ENCODE data around the gene HSPB6. TPM values are rescaled to one million over a fixed set of nuclear protein-coding genes. Genes with fewer than 3 reads are reported as not detected.
A peak's percentile ranks its signal among the peaks of the same experiment; 100 is the strongest.

HSPB6 gene
- total RNA-seq, 3 donors from 2014 or later, result 3.9 to 122 (median 22.9) TPM

GRCh38 chr19:35764432-35765315 lies 7.8 kb upstream of the HSPB6 start:
- H3K4me3 ChIP-seq, result no peak overlapping the region
- H3K4me1 ChIP-seq (ENCODE audit: low read depth), result no peaks in the 10 kb centered on the region
- intact Hi-C loops (cut with DNase I, micrococcal nuclease), result no loop called here
- no peaks in the 10 kb centered on the region for H3K36me3 ChIP-seq (ENCODE audit: low read depth)
- TF ChIP-seq CTCF (IDR thresholded peaks at IDR 0.05), result no peak
- DNase-seq, result no peak
- H3K9me3 ChIP-seq, result no peaks in the 10 kb centered on the region
- no peak for ATAC-seq

- Histone ChIP-seq H3K4me3 (no peak overlapping the region), H3K4me1 (ENCODE audit: low read depth) (peaks cover 25% of the 10 kb centered on the region), H3K9me3 (no peaks in the 10 kb centered on the region), H3K36me3 (ENCODE audit: low read depth) (no peaks in the 10 kb centered on the region)
- TF ChIP-seq CTCF (IDR thresholded peaks at IDR 0.05), result no peak
- DNase-seq (no peak), ATAC-seq (no peak)
- intact Hi-C loops (cut with DNase I, micrococcal nuclease), result no loop called here
These were observed 4.0 kb upstream of the HSPB6 start for GRCh38 chr19:35760711-35761349.

GRCh38 chr19:35759697-35760096 lies 2.9 kb upstream of the HSPB6 start:
- H3K9me3 ChIP-seq, result no peaks in the 10 kb centered on the region
- H3K4me3 ChIP-seq, result no peak overlapping the region
- no peaks in the 10 kb centered on the region for H3K36me3 ChIP-seq (ENCODE audit: low read depth)
- no peak for TF ChIP-seq CTCF (IDR thresholded peaks at IDR 0.05)
- ATAC-seq (no peak), DNase-seq (no peak)
- peaks cover 32% of the 10 kb centered on the region for H3K4me1 ChIP-seq (ENCODE audit: low read depth)
- intact Hi-C loops (cut with DNase I, micrococcal nuclease), result no loop called here

- intact Hi-C loops (cut with DNase I, micrococcal nuclease), result no loop called here
- H3K4me1 ChIP-seq (ENCODE audit: low read depth), result peaks cover 32% of the 10 kb centered on the region
These were observed 1.1 kb upstream of the HSPB6 start, which contains the start of gene PROSER3 for GRCh38 chr19:35757749-35758608. TSS of gene PROSER3 (plus strand) at chr19:35758176. CDS start at chr19:35758216, 40 bp downstream.

More at GRCh38 chr19:35757749-35758608, 1.1 kb upstream of the HSPB6 start, which contains the start of gene PROSER3:
- Histone ChIP-seq H3K9me3 (no peaks in the 10 kb centered on the region), H3K36me3 (ENCODE audit: low read depth) (peaks cover under 1% of the 10 kb centered on the region), H3K4me3 (peak within 1 kb of the TSS; percentile 80)
- TF ChIP-seq CTCF (IDR thresholded peaks at IDR 0.05), result no peak
- ATAC-seq, result peak; percentile 95
- DNase-seq, result peak; percentile 98 to 99 (median 99)
